ENCODE measurements around the gene NDUFA3.

DNA sequence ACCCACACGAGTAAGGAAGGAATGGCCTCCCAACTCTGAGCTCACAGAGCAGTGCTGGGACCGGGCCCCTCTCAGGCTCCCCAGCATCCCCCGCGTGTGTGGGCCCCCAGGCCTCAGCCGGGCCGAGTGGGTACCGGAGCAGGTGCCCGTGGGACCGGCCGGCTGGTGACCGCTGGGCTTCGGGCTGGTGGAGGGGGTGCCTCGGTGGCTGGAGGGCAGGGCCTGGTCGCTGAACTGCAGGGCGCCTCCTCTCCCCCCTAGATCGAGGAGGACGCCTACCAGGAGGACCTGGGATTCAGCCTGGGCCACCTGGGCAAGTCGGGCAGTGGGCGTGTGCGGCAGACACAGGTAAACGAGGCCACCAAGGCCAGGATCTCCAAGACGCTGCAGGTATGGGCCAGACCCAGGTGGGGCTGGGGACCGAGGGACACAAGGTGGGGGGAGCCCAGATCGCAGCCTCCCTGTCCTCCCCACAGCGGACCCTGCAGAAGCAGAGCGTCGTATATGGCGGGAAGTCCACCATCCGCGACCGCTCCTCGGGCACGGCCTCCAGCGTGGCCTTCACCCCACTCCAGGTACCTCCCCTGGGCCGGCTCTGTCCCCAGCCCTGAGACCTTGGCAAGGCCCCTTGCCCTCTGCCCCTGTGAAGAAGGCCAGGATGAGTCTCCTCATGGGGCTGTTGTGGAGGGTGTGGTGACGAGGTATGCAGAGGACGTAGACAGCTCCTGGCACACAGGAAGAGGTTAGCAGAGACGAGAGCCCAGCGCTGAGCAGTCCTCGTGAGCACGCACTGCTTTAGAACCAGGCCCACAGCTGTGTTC lies 26.4 kb downstream of the NDUFA3 start:
- no peak for TF ChIP-seq EZH2 (IDR thresholded peaks at IDR 0.05)
- no peak for TF ChIP-seq POLR2AphosphoS5 (IDR thresholded peaks at IDR 0.05; ENCODE audit: borderline replicate concordance, low read depth, low read length)
- TF ChIP-seq FOXP2 (optimal IDR thresholded peaks at IDR 0.05; ENCODE audit: control extremely low read depth, extremely low read length, insufficient read depth) = no peak
